Caco-2 (cell line): Measurements from ENCODE around the gene SLC12A8. TPM values are rescaled to one million over a fixed set of nuclear protein-coding genes. Genes with fewer than 3 reads are reported as not detected.
A peak's percentile ranks its signal among the peaks of the same experiment; 100 is the strongest.

Experiments used
- BruUV-seq: library from RNA; stranded (reverse); fragments of 400-500 nt; replicated peaks from 2 replicates; lab custom pipeline; 2021; lab: Mats Ljungman, UMichigan
- CTCF ChIA-PET: fragments of 300-600 bp; sonication (Branson Sonifier 250); formaldehyde crosslinking; loops from one replicate; lab custom pipeline; 2022; ENCODE audit warnings: antibody characterized with exemption; lab: Charles Lee
- POLR2A ChIA-PET: fragments of 300-600 bp; sonication (Branson Sonifier 250); formaldehyde crosslinking; loops from one replicate; lab custom pipeline; 2022; ENCODE audit warnings: antibody characterized with exemption; lab: Charles Lee
- DNase-seq, 2 experiments: peaks; one replicate each; pipeline versions ENCODE4 v3.0.0 to v3.0.0-alpha.2; 2020 to 2022
- H3K27me3 ChIP-seq: replicated peaks from 2 replicates; pipeline ENCODE4 v1.6.0; 2011; ENCODE audit warnings: low read length; ENCODE audit not compliant: control insufficient read depth, insufficient read depth
- H3K36me3 ChIP-seq: 2 replicates; pipeline ENCODE4 v1.5.1; 2011; ENCODE audit warnings: low read length; ENCODE audit not compliant: control insufficient read depth, insufficient read depth
- H3K4me1 ChIP-seq: fragments of 250-450 bp; sonication (Bioruptor Pico); 2 replicates; pipeline ENCODE4 v1.5.1; 2020; ENCODE audit warnings: mild to moderate bottlenecking
- H3K4me3 ChIP-seq: 2 replicates; pipeline ENCODE4 v1.5.1; 2011; ENCODE audit warnings: low read depth, mild to moderate bottlenecking, control low read depth, low read length
- H3K9me3 ChIP-seq: fragments of 250-450 bp; sonication (Bioruptor Pico); 2 replicates; pipeline ENCODE4 v1.5.1; 2020; ENCODE audit warnings: mild to moderate bottlenecking, moderate library complexity
- H3K27ac Mint-ChIP-seq: one replicate; pipeline ENCODE4 v1.8.0; 2022; ENCODE audit warnings: mixed read lengths; ENCODE audit not compliant: unreplicated experiment
- H3K27me3 Mint-ChIP-seq: one replicate; pipeline ENCODE4 v1.8.0; 2022; ENCODE audit warnings: mixed read lengths; ENCODE audit not compliant: insufficient read depth, unreplicated experiment
- H3K36me3 Mint-ChIP-seq: one replicate; pipeline ENCODE4 v1.8.0; 2022; ENCODE audit warnings: mild to moderate bottlenecking, mixed read lengths; ENCODE audit not compliant: insufficient read depth, unreplicated experiment
- H3K4me1 Mint-ChIP-seq: one replicate; pipeline ENCODE4 v1.8.0; 2022; ENCODE audit warnings: low read depth, mixed read lengths; ENCODE audit not compliant: unreplicated experiment
- H3K4me3 Mint-ChIP-seq: one replicate; pipeline ENCODE4 v1.8.0; 2022; ENCODE audit warnings: mild to moderate bottlenecking, moderate library complexity, mixed read lengths; ENCODE audit not compliant: unreplicated experiment
- H3K9me3 Mint-ChIP-seq: one replicate; pipeline ENCODE4 v1.8.0; 2022; ENCODE audit warnings: mixed read lengths; ENCODE audit not compliant: unreplicated experiment
- intact Hi-C: fragments of 100-400 bp; cut with micrococcal nuclease; formaldehyde crosslinking; loops from one replicate; pipeline ENCODE4 v1.10.0; 2022; ENCODE audit not compliant: unreplicated experiment
- total RNA-seq: library from RNA; stranded (reverse); gene quantifications from 2 replicates; pipeline ENCODE4 v1.2.3, GENCODE V29; 2022
- TF ChIP-seq, protein P1 (sequence below), 2 experiments: fragments of 200-600 bp in 1 of 2; IDR thresholded peaks; 1 replicate in 1 of 2; 2 replicates in 1 of 2; pipeline versions ENCODE4 v1.5.1 to v1.8.0; 2011 to 2022; ENCODE audit warnings: antibody characterized with exemption in 1 of 2, control low read depth in 1 of 2, inconsistent platforms in 1 of 2, low read depth in 1 of 2, low read length in 1 of 2, mild to moderate bottlenecking in 1 of 2, moderate library complexity in 1 of 2; ENCODE audit not compliant: insufficient read depth in 1 of 2, severe bottlenecking in 1 of 2, unreplicated experiment in 1 of 2

SLC12A8 gene
- total RNA-seq, 1 experiment from 2014 or later, result 23.3 TPM

DNA sequence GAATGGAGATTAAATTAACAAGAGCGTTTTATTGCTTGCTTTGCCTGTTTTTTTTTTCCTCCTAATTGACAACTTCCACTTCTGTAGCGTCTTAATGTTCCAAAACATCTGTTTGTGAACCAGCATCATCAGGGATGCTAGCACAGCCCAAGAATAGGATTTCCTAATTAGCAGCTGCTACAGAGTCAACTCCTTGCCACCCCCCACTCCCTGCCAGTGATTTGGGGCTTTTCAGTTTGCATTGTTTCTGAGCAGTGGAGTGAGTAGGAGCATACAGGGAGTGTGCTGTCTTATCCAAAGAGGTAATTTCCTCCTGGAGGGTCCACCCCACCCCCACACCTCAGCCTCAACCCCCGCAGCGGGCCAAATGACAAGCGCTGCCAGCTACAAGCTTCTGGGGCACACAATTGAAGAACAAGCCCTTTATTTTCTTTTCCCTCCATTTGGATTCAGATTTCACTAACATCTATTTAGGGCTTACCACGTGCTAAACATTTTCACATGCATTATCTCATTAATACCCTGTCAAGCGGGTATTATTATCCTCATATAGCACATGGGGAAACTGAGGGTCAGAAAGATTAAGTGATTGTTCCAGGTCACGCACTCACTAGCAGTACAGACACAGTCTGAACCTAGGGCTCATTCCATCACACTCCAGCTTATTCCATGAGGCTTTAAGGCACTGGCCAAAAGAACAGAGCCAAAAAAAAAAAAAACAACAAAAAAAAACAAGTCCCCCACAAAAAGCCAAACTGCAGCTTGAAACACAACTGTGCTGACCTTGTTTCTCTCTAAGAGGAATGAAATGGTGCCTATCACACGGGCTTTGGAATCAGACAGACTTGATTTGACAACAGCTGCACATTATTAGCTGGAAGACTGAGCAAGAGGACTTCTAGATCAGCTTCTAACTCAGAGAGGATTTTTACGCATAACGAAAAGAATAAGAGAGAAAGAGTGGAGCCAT lies 173.1 kb downstream of the SLC12A8 start:
- Histone ChIP-seq H3K4me3 (no peak overlapping the region), H3K4me1 (no peaks in the 10 kb centered on the region), H3K36me3 (no peaks in the 10 kb centered on the region), H3K27me3 (no peaks in the 10 kb centered on the region), H3K9me3 (no peaks in the 10 kb centered on the region; the same call in 1 of the 2 replicates)
- BruUV-seq, result no TSS peak
- H3K27me3 Mint-ChIP-seq, result no peaks in the 10 kb centered on the region
- TF ChIP-seq, protein P1, sequence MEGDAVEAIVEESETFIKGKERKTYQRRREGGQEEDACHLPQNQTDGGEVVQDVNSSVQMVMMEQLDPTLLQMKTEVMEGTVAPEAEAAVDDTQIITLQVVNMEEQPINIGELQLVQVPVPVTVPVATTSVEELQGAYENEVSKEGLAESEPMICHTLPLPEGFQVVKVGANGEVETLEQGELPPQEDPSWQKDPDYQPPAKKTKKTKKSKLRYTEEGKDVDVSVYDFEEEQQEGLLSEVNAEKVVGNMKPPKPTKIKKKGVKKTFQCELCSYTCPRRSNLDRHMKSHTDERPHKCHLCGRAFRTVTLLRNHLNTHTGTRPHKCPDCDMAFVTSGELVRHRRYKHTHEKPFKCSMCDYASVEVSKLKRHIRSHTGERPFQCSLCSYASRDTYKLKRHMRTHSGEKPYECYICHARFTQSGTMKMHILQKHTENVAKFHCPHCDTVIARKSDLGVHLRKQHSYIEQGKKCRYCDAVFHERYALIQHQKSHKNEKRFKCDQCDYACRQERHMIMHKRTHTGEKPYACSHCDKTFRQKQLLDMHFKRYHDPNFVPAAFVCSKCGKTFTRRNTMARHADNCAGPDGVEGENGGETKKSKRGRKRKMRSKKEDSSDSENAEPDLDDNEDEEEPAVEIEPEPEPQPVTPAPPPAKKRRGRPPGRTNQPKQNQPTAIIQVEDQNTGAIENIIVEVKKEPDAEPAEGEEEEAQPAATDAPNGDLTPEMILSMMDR (IDR thresholded peaks at IDR 0.05; ENCODE audit: insufficient read depth in 1 of 2, low read depth in 1 of 2, low read length in 1 of 2, severe bottlenecking in 1 of 2, unreplicated experiment in 1 of 2), result no peak
- H3K4me1 Mint-ChIP-seq, result peaks cover 7% of the 10 kb centered on the region
- H3K36me3 Mint-ChIP-seq, result peaks cover 23% of the 10 kb centered on the region
- H3K9me3 Mint-ChIP-seq, result peaks cover 9% of the 10 kb centered on the region
- no peak for DNase-seq
- H3K4me3 Mint-ChIP-seq, result no peak overlapping the region
- peak overlapping the region; percentile 58 for H3K27ac Mint-ChIP-seq
- intact Hi-C loops, result no loop called here
- ChIA-PET CTCF (no interaction called here), POLR2A (no interaction called here)

DNA sequence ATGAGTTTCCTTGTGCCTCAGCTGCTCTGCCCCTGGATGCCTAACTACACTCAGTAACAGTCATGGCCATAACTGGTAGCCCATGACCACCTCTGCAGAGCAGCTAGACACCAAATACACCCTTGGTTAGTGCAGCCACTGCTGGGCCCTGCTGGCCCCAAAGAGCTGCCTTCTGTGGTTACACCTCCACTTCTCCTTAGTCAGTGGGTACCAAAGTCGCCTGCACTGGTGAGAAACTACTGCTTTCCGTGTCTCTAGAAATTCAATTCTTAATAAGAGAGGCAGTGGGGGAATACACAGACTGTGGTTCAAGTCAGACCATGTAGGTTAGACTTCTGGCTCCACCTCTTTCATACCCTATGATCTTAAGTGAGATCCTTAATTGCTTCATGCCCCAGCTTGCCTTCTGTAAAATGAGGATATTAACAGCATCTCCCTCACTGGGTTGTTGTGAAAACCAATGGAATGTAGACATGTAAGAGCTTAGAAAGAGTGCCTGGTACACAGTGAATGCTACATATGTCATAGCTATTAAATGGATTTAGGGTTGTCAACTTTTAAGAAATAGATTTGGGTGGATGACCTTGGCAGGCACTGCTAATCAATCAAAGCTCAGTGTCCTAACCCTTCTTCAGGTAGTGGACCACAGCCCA lies 174.9 kb downstream of the SLC12A8 start:
- CTCF ChIA-PET, result no interaction called here
- no peaks in the 10 kb centered on the region for H3K36me3 ChIP-seq
- Mint-ChIP-seq H3K27me3 (no peaks in the 10 kb centered on the region), H3K36me3 (peaks cover 23% of the 10 kb centered on the region), H3K4me1 (peaks cover 10% of the 10 kb centered on the region), H3K4me3 (no peak overlapping the region), H3K9me3 (peaks cover 11% of the 10 kb centered on the region), H3K27ac (no peak overlapping the region)
- H3K9me3 ChIP-seq, result no peaks in the 10 kb centered on the region; the same call in 1 of the 2 replicates
- no peak for DNase-seq
- H3K4me3 ChIP-seq, result no peak overlapping the region
- POLR2A ChIA-PET, result no interaction called here
- intact Hi-C loops, result no loop called here
- BruUV-seq, result no TSS peak
- H3K4me1 ChIP-seq, result no peaks in the 10 kb centered on the region
- no peaks in the 10 kb centered on the region for H3K27me3 ChIP-seq
- TF ChIP-seq, protein P1 (IDR thresholded peaks at IDR 0.05; ENCODE audit: insufficient read depth in 1 of 2, low read depth in 1 of 2, low read length in 1 of 2, severe bottlenecking in 1 of 2, unreplicated experiment in 1 of 2), result no peak

DNA sequence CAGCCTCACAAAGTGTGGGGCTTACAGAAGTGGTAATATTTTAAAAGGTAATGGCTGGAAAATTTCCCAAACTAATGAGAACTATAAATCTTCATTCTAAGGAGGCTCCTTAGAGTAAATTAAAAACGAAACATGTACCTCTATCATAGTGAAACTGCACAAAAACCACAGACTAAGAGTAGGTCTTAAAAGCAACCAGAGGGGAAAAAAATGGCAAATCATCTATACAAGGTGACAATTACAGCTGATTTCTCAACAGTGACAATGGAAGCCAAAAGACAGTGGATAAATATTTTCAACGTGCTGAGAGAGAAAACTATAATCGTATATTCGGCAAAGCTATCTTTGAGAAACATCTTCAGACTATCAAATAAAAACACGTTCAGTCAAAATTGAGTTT lies 177.3 kb downstream of the SLC12A8 start:
- DNase-seq, result no peak
- Mint-ChIP-seq H3K36me3 (peaks cover 35% of the 10 kb centered on the region), H3K27ac (no peak overlapping the region), H3K9me3 (peaks cover 11% of the 10 kb centered on the region), H3K4me1 (peaks cover 13% of the 10 kb centered on the region), H3K4me3 (no peak overlapping the region), H3K27me3 (no peaks in the 10 kb centered on the region)
- TF ChIP-seq, protein P1 (IDR thresholded peaks at IDR 0.05; ENCODE audit: insufficient read depth in 1 of 2, low read depth in 1 of 2, low read length in 1 of 2, severe bottlenecking in 1 of 2, unreplicated experiment in 1 of 2), result no peak
- Histone ChIP-seq H3K4me1 (no peaks in the 10 kb centered on the region), H3K36me3 (no peaks in the 10 kb centered on the region), H3K4me3 (no peak overlapping the region), H3K27me3 (no peaks in the 10 kb centered on the region), H3K9me3 (no peaks in the 10 kb centered on the region; the same call in 1 of the 2 replicates)
- ChIA-PET POLR2A (no interaction called here), CTCF (no interaction called here)
- BruUV-seq, result no TSS peak
- intact Hi-C loops, result no loop called here
